Trophoblast cell (in vitro differentiated cells and primary cell): Measurements from ENCODE around the gene DNAH2.

Experiments used
- DNase-seq, 2 donors: peaks; one replicate each; pipeline ENCODE4 v3.0.0-alpha.2; 2016
- H2AFZ ChIP-seq: 2 replicates; pipeline ENCODE4 v1.6.1; 2013; ENCODE audit warnings: low read length, moderate library complexity, mild to moderate bottlenecking; ENCODE audit not compliant: insufficient read depth, poor library complexity
- H2AK5ac ChIP-seq: 2 replicates; pipeline ENCODE4 v1.6.1; 2013; ENCODE audit warnings: mild to moderate bottlenecking, low read length
- H2BK120ac ChIP-seq: 2 replicates; pipeline ENCODE4 v1.6.1; 2013; ENCODE audit warnings: low read length, mild to moderate bottlenecking, moderate library complexity; ENCODE audit not compliant: insufficient read depth, poor library complexity
- H2BK12ac ChIP-seq: 2 replicates; pipeline ENCODE4 v1.6.1; 2013; ENCODE audit warnings: mild to moderate bottlenecking, low read length, moderate library complexity
- H2BK5ac ChIP-seq: 2 replicates; pipeline ENCODE4 v1.6.1; 2013; ENCODE audit warnings: low read length, low read depth, moderate library complexity, mild to moderate bottlenecking; ENCODE audit not compliant: poor library complexity
- H3K14ac ChIP-seq: 2 replicates; pipeline ENCODE4 v1.6.1; 2013; ENCODE audit warnings: mild to moderate bottlenecking, low read length
- H3K18ac ChIP-seq: 2 replicates; pipeline ENCODE4 v1.6.1; 2013; ENCODE audit warnings: mild to moderate bottlenecking, low read length
- H3K23ac ChIP-seq: 2 replicates; pipeline ENCODE4 v1.6.1; 2013; ENCODE audit warnings: low read length
- H3K27ac ChIP-seq: 2 replicates; pipeline ENCODE4 v1.5.1; 2013; ENCODE audit warnings: low read depth, mild to moderate bottlenecking, inconsistent platforms, low read length, moderate library complexity
- H3K27me3 ChIP-seq: 2 replicates; pipeline ENCODE4 v1.6.1; 2013; ENCODE audit warnings: inconsistent platforms, mild to moderate bottlenecking, low read length, moderate library complexity; ENCODE audit not compliant: insufficient read depth
- H3K36me3 ChIP-seq, 2 experiments: 1 replicate in 1 of 2; 2 replicates in 1 of 2; pipeline ENCODE4 v1.6.1; 2013; ENCODE audit warnings: low read length in 2 of 2, mild to moderate bottlenecking in 2 of 2, moderate library complexity in 1 of 2; ENCODE audit not compliant: insufficient read depth in 2 of 2, control insufficient read depth in 1 of 2
- H3K4ac ChIP-seq: 2 replicates; pipeline ENCODE4 v1.6.1; 2013; ENCODE audit warnings: low read depth, mild to moderate bottlenecking, low read length, moderate library complexity
- H3K4me1 ChIP-seq, 2 experiments: 1 replicate in 1 of 2; 2 replicates in 1 of 2; pipeline ENCODE4 v1.6.1; 2013; ENCODE audit warnings: low read length in 2 of 2, mild to moderate bottlenecking in 2 of 2, moderate library complexity in 1 of 2; ENCODE audit not compliant: insufficient read depth in 2 of 2, control insufficient read depth in 1 of 2
- H3K4me2 ChIP-seq: 2 replicates; pipeline ENCODE4 v1.6.1; 2013; ENCODE audit warnings: inconsistent platforms, mild to moderate bottlenecking, low read length, moderate library complexity
- H3K4me3 ChIP-seq: 2 replicates; pipeline ENCODE4 v1.5.1; 2013; ENCODE audit warnings: mild to moderate bottlenecking, low read depth, low read length, inconsistent platforms
- H3K79me1 ChIP-seq: one replicate; pipeline ENCODE4 v1.6.1; 2013; ENCODE audit warnings: low read length
- H3K79me2 ChIP-seq: 2 replicates; pipeline ENCODE4 v1.6.1; 2013; ENCODE audit warnings: low read length, mild to moderate bottlenecking; ENCODE audit not compliant: control insufficient read depth, insufficient read depth, poor library complexity
- H3K9ac ChIP-seq: 2 replicates; pipeline ENCODE4 v1.6.1; 2013; ENCODE audit warnings: mild to moderate bottlenecking, low read length
- H3K9me3 ChIP-seq: 2 replicates; pipeline ENCODE4 v1.6.1; 2013; ENCODE audit warnings: low read depth, mild to moderate bottlenecking, control low read depth, inconsistent platforms, low read length; ENCODE audit not compliant: insufficient read depth
- H4K12ac ChIP-seq: 2 replicates; pipeline ENCODE4 v1.6.1; 2013; ENCODE audit warnings: low read depth, mild to moderate bottlenecking, low read length, moderate library complexity
- H4K8ac ChIP-seq: 2 replicates; pipeline ENCODE4 v1.6.1; 2013; ENCODE audit warnings: low read depth, mild to moderate bottlenecking, low read length, moderate library complexity
- H4K91ac ChIP-seq: one replicate; pipeline ENCODE4 v1.6.1; 2013; ENCODE audit warnings: low read depth, mild to moderate bottlenecking, low read length, moderate library complexity
- WGBS: extraction: QIAGEN DNeasy Blood & Tissue Kit; methylation state at CpG from one replicate; pipeline ENCODE4 v1.1.7; 2013; ENCODE audit warnings: missing lambda C conversion rate; ENCODE audit not compliant: insufficient read length, insufficient coverage; ENCODE audit errors: extremely low coverage; 5-methylcytosine and 5-hydroxymethylcytosine counted together

Gene DNAH2

GRCh38 chr17:7729816-7730215 is 12.3 kb downstream of the DNAH2 start:
- no peak overlapping the region for H3K4me3 ChIP-seq
- no peak overlapping the region for H2BK5ac ChIP-seq
- H3K9ac ChIP-seq: no peak overlapping the region
- no peaks in the 10 kb centered on the region for H3K4me1 ChIP-seq
- WGBS: no CpG with 5 or more reads among the region's 1 CpG
- no peaks in the 10 kb centered on the region for H3K27me3 ChIP-seq
- no peaks in the 10 kb centered on the region for H3K36me3 ChIP-seq
- no peak overlapping the region for H3K4me2 ChIP-seq
- H3K27ac ChIP-seq: no peak overlapping the region
- no peaks in the 10 kb centered on the region for H3K79me2 ChIP-seq
- H3K79me1 ChIP-seq: no peaks in the 10 kb centered on the region
- no peak overlapping the region for H3K23ac ChIP-seq
- no peak overlapping the region for H4K12ac ChIP-seq
- H3K9me3 ChIP-seq: peaks cover 4% of the 10 kb centered on the region
- DNase-seq: no peak
- no peak overlapping the region for H3K18ac ChIP-seq
- no peak overlapping the region for H2BK120ac ChIP-seq
- no peak overlapping the region for H4K8ac ChIP-seq
- H3K4ac ChIP-seq: no peak overlapping the region
- no peak overlapping the region for H2BK12ac ChIP-seq
- no peak overlapping the region for H2AK5ac ChIP-seq
- H2AFZ ChIP-seq: no peak overlapping the region
- H3K14ac ChIP-seq: no peak overlapping the region
- no peak overlapping the region for H4K91ac ChIP-seq

- Histone ChIP-seq H3K9ac (no peak overlapping the region), H2BK120ac (no peak overlapping the region), H3K4me2 (no peak overlapping the region), H3K79me2 (no peaks in the 10 kb centered on the region), H3K9me3 (peaks cover 3% of the 10 kb centered on the region), H3K14ac (no peak overlapping the region), H4K91ac (no peak overlapping the region), H2BK5ac (no peak overlapping the region), H3K36me3 (no peaks in the 10 kb centered on the region), H4K12ac (no peak overlapping the region), H3K4ac (no peak overlapping the region), H2AK5ac (no peak overlapping the region), H3K18ac (no peak overlapping the region), H3K79me1 (no peaks in the 10 kb centered on the region), H3K4me3 (no peak overlapping the region), H2BK12ac (no peak overlapping the region), H3K27ac (no peak overlapping the region), H4K8ac (no peak overlapping the region), H3K4me1 (no peaks in the 10 kb centered on the region), H2AFZ (no peak overlapping the region), H3K23ac (no peak overlapping the region), H3K27me3 (peaks cover 8% of the 10 kb centered on the region)
- DNase-seq: no peak
- no CpG with 5 or more reads among the region's 14 CpGs for WGBS
These were observed 15.5 kb downstream of the DNAH2 start for GRCh38 chr17:7732981-7733539.

- Histone ChIP-seq H3K9ac (no peak overlapping the region), H4K8ac (no peak overlapping the region), H3K4me1 (no peaks in the 10 kb centered on the region)
These were observed 20.1 kb downstream of the DNAH2 start for GRCh38 chr17:7737601-7738000.

GRCh38 chr17:7739746-7740145 is 22.2 kb downstream of the DNAH2 start:
- Histone ChIP-seq H4K8ac (no peak overlapping the region), H3K4ac (no peak overlapping the region), H2BK5ac (no peak overlapping the region), H3K23ac (no peak overlapping the region), H2AFZ (no peak overlapping the region), H3K36me3 (no peaks in the 10 kb centered on the region), H3K4me2 (no peak overlapping the region), H3K79me1 (no peaks in the 10 kb centered on the region), H2AK5ac (no peak overlapping the region), H3K27ac (no peak overlapping the region), H2BK120ac (no peak overlapping the region), H3K9me3 (peaks cover 3% of the 10 kb centered on the region), H3K4me3 (no peak overlapping the region), H3K9ac (no peak overlapping the region), H3K27me3 (peaks cover 8% of the 10 kb centered on the region), H4K12ac (no peak overlapping the region), H3K4me1 (no peaks in the 10 kb centered on the region), H3K79me2 (no peaks in the 10 kb centered on the region), H2BK12ac (no peak overlapping the region), H3K18ac (no peak overlapping the region), H3K14ac (no peak overlapping the region), H4K91ac (no peak overlapping the region)
- WGBS: no CpG with 5 or more reads among the region's 14 CpGs
- no peak for DNase-seq

More at GRCh38 chr17:7737601-7738000, 20.1 kb downstream of the DNAH2 start:
- Histone ChIP-seq H2BK5ac (no peak overlapping the region), H3K4me2 (no peak overlapping the region), H2AFZ (no peak overlapping the region), H3K9me3 (peaks cover 3% of the 10 kb centered on the region), H2BK12ac (no peak overlapping the region), H4K91ac (no peak overlapping the region), H3K27ac (no peak overlapping the region), H3K36me3 (no peaks in the 10 kb centered on the region), H3K23ac (no peak overlapping the region), H3K79me2 (no peaks in the 10 kb centered on the region), H3K4me3 (no peak overlapping the region), H2BK120ac (no peak overlapping the region), H4K12ac (no peak overlapping the region), H3K79me1 (no peaks in the 10 kb centered on the region), H2AK5ac (no peak overlapping the region), H3K18ac (no peak overlapping the region), H3K14ac (no peak overlapping the region), H3K27me3 (peaks cover 8% of the 10 kb centered on the region), H3K4ac (no peak overlapping the region)
- WGBS: no CpG with 5 or more reads among the region's 5 CpGs
- DNase-seq: no peak
